H1 (cell line): ENCODE data around the gene LCOR. TPM values are rescaled to one million over a fixed set of nuclear protein-coding genes. Genes with fewer than 3 reads are reported as not detected.

Experiments
- CTCF ChIA-PET: fragments of 300-600 bp; sonication (Branson Sonifier 250); formaldehyde crosslinking; loops from one replicate; lab custom pipeline; 2021; ENCODE audit not compliant: partially characterized antibody; lab: Charles Lee
- POLR2A ChIA-PET: fragments of 300-600 bp; sonication (Branson Sonifier 250); formaldehyde crosslinking; loops from one replicate; lab custom pipeline; 2021; ENCODE audit warnings: inconsistent platforms; ENCODE audit not compliant: partially characterized antibody; lab: Charles Lee
- DNase-seq, 2 experiments: peaks; one replicate each; pipeline versions ENCODE4 v3.0.0 to v3.0.0-alpha.2; 2010 to 2022; ENCODE audit warnings: low spot score in 2 of 2, low read depth in 1 of 2, mixed read lengths in 1 of 2
- FAIRE-seq: peaks from 2 replicates; lab custom pipeline; 2011; peaks lifted over from hg19 to GRCh38; lab: Jason Lieb, UNC
- H2AFZ ChIP-seq: 2 replicates; pipeline ENCODE4 v1.8.1; 2012; ENCODE audit warnings: low read length, inconsistent platforms
- H2AK5ac ChIP-seq: 2 replicates; pipeline ENCODE4 v1.6.1; 2013; ENCODE audit warnings: low read depth, low read length
- H2BK120ac ChIP-seq: replicated peaks from 2 replicates; pipeline ENCODE3; 2013; ENCODE audit warnings: low read depth, low read length, inconsistent platforms
- H2BK12ac ChIP-seq: 2 replicates; pipeline ENCODE4 v1.6.1; 2013; ENCODE audit warnings: low read depth, low read length
- H2BK15ac ChIP-seq: 2 replicates; pipeline ENCODE4 v1.6.1; 2013; ENCODE audit warnings: low read length
- H2BK20ac ChIP-seq: 2 replicates; pipeline ENCODE4 v1.6.1; 2013; ENCODE audit warnings: low read length
- H2BK5ac ChIP-seq: 2 replicates; pipeline ENCODE4 v1.6.1; 2013; ENCODE audit warnings: low read depth, low read length
- H3K14ac ChIP-seq: 2 replicates; pipeline ENCODE4 v1.6.1; 2013; ENCODE audit warnings: inconsistent platforms; ENCODE audit not compliant: insufficient read length
- H3K18ac ChIP-seq: 2 replicates; pipeline ENCODE4 v1.6.1; 2013; ENCODE audit warnings: low read length; ENCODE audit errors: extremely low read depth
- H3K23ac ChIP-seq: 2 replicates; pipeline ENCODE4 v1.6.1; 2013; ENCODE audit warnings: inconsistent platforms; ENCODE audit not compliant: insufficient read length
- H3K23me2 ChIP-seq: 2 replicates; pipeline ENCODE4 v1.6.1; 2013; ENCODE audit warnings: low read depth, low read length
- H3K27ac ChIP-seq: 2 replicates; pipeline ENCODE4 v1.6.1; 2011; ENCODE audit warnings: low read depth, low read length, inconsistent platforms
- H3K27me3 ChIP-seq, 4 experiments: replicated peaks in 1 of 4; 1 replicate in 1 of 4; 2 replicates in 3 of 4; pipeline versions ENCODE4 v1.6.1 to v1.8.1; 2011 to 2013; ENCODE audit warnings: low read length in 3 of 4, mild to moderate bottlenecking in 3 of 4, inconsistent platforms in 2 of 4, mixed read lengths in 2 of 4, moderate library complexity in 1 of 4; ENCODE audit not compliant: control insufficient read depth in 3 of 4, insufficient read depth in 3 of 4; ENCODE audit errors: extremely low read depth in 1 of 4
- H3K36me3 ChIP-seq, 4 experiments: 2 replicates each; pipeline versions ENCODE4 v1.6.1 to v1.8.1; 2011 to 2013; ENCODE audit warnings: mild to moderate bottlenecking in 4 of 4, low read length in 3 of 4, moderate library complexity in 2 of 4, control low read depth in 1 of 4, inconsistent platforms in 1 of 4; ENCODE audit not compliant: insufficient read depth in 4 of 4, control insufficient read depth in 2 of 4
- H3K4ac ChIP-seq: replicated peaks from 2 replicates; pipeline ENCODE3; 2013; ENCODE audit warnings: low read length, low read depth, mixed read lengths, inconsistent platforms; ENCODE audit not compliant: insufficient read length
- H3K4me1 ChIP-seq, 4 experiments: replicated peaks in 1 of 4; 1 replicate in 1 of 4; 2 replicates in 3 of 4; pipeline versions ENCODE4 v1.6.1 to v1.8.1; 2011 to 2013; ENCODE audit warnings: low read length in 3 of 4, inconsistent platforms in 2 of 4, mixed read lengths in 1 of 4; ENCODE audit not compliant: insufficient read depth in 4 of 4, control insufficient read depth in 3 of 4
- H3K4me2 ChIP-seq, 2 experiments: 2 replicates each; pipeline versions ENCODE4 v1.6.1 to v1.8.1; 2011 to 2013; ENCODE audit warnings: low read depth in 2 of 2, low read length in 2 of 2, control low read depth in 1 of 2, inconsistent platforms in 1 of 2, mild to moderate bottlenecking in 1 of 2; ENCODE audit not compliant: insufficient read depth in 1 of 2
- H3K4me3 ChIP-seq, 4 experiments: fragments of 200-600, 300-600 bp in 1 of 4; sonication (generic), shearing (Covaris generic), sonication (Bioruptor Twin) in 1 of 4; 2 replicates each; pipeline versions ENCODE4 v1.5.1 to v1.8.1; 2011 to 2016; ENCODE audit warnings: low read length in 4 of 4, low read depth in 3 of 4, control low read depth in 2 of 4, inconsistent platforms in 2 of 4, mild to moderate bottlenecking in 2 of 4, mixed read lengths in 1 of 4, moderate library complexity in 1 of 4; ENCODE audit not compliant: insufficient read depth in 2 of 4; ENCODE audit errors: extremely low read depth in 1 of 4
- H3K56ac ChIP-seq: replicated peaks from 2 replicates; pipeline ENCODE3; 2013; ENCODE audit warnings: low read depth, mild to moderate bottlenecking, mixed read lengths, low read length, inconsistent platforms; ENCODE audit not compliant: insufficient read length
- H3K79me1 ChIP-seq: 2 replicates; pipeline ENCODE4 v1.6.1; 2013; ENCODE audit warnings: low read depth, low read length, control low read depth
- H3K79me2 ChIP-seq, 2 experiments: 2 replicates each; pipeline versions ENCODE4 v1.6.1 to v1.8.1; 2012 to 2013; ENCODE audit warnings: low read length in 2 of 2, mild to moderate bottlenecking in 2 of 2, inconsistent platforms in 1 of 2; ENCODE audit not compliant: insufficient read depth in 2 of 2, control insufficient read depth in 1 of 2
- H3K9ac ChIP-seq, 4 experiments: replicated peaks in 1 of 4; 1 replicate in 1 of 4; 2 replicates in 3 of 4; pipeline versions ENCODE4 v1.6.1 to v1.8.1; 2011 to 2013; ENCODE audit warnings: low read depth in 3 of 4, low read length in 3 of 4, control low read depth in 2 of 4, mild to moderate bottlenecking in 2 of 4, moderate library complexity in 2 of 4, inconsistent platforms in 1 of 4; ENCODE audit errors: extremely low read depth in 1 of 4
- H3K9me3 ChIP-seq, 2 experiments: 2 replicates each; pipeline versions ENCODE4 v1.6.1 to v1.8.1; 2012 to 2013; ENCODE audit warnings: mild to moderate bottlenecking in 2 of 2, moderate library complexity in 2 of 2, control low read depth in 1 of 2, inconsistent platforms in 1 of 2, low read depth in 1 of 2, low read length in 1 of 2, mixed read lengths in 1 of 2; ENCODE audit not compliant: insufficient read depth in 2 of 2
- H4K20me1 ChIP-seq, 2 experiments: replicated peaks in 1 of 2; 2 replicates each; pipeline versions ENCODE3 to v1.8.1; 2011 to 2013; ENCODE audit warnings: inconsistent platforms in 2 of 2, low read length in 2 of 2, mild to moderate bottlenecking in 1 of 2; ENCODE audit not compliant: insufficient read depth in 2 of 2, control insufficient read depth in 1 of 2
- H4K5ac ChIP-seq: 2 replicates; pipeline ENCODE4 v1.6.1; 2013; ENCODE audit warnings: low read length, low read depth, mixed read lengths, inconsistent platforms; ENCODE audit not compliant: insufficient read length
- H4K8ac ChIP-seq: 2 replicates; pipeline ENCODE4 v1.8.0; 2013; ENCODE audit warnings: mild to moderate bottlenecking, moderate library complexity, low read length, inconsistent platforms; ENCODE audit not compliant: insufficient read depth; ENCODE audit errors: extremely low read depth
- H4K91ac ChIP-seq: replicated peaks from 2 replicates; pipeline ENCODE3; 2013; ENCODE audit warnings: low read length, mixed read lengths, inconsistent platforms; ENCODE audit not compliant: insufficient read length
- BRCA1 ChIP-seq: IDR thresholded peaks from 2 replicates; pipeline ENCODE4 v1.6.1; 2012; ENCODE audit warnings: low read depth, low read length, improper control_type of control experiment
- CHD1 ChIP-seq: IDR thresholded peaks from 2 replicates; pipeline ENCODE4 v1.6.1; 2012; ENCODE audit warnings: low read depth, low read length, improper control_type of control experiment
- CTBP2 ChIP-seq: IDR thresholded peaks from 2 replicates; pipeline ENCODE4 v1.7.0; 2011; ENCODE audit warnings: borderline replicate concordance, mild to moderate bottlenecking, moderate library complexity, mixed read lengths, low read length; ENCODE audit not compliant: insufficient read depth, insufficient read length
- GTF2F1 ChIP-seq: IDR thresholded peaks from 2 replicates; pipeline ENCODE4 v1.6.1; 2012; ENCODE audit warnings: low read depth, low read length, improper control_type of control experiment, borderline replicate concordance
- HDAC6 ChIP-seq: IDR thresholded peaks from one replicate; pipeline ENCODE4 v1.7.1; 2012; ENCODE audit warnings: low read depth, mild to moderate bottlenecking, inconsistent platforms, low read length, moderate library complexity
- JUN ChIP-seq: IDR thresholded peaks from 2 replicates; pipeline ENCODE4 v1.6.1; 2011; ENCODE audit warnings: low read depth, mild to moderate bottlenecking, improper control_type of control experiment, low read length
- JUND ChIP-seq: IDR thresholded peaks from 2 replicates; pipeline ENCODE4 v1.6.1; 2011; ENCODE audit warnings: mild to moderate bottlenecking, improper control_type of control experiment, low read length
- POLR2A ChIP-seq, 2 experiments: IDR thresholded peaks; 1 replicate in 1 of 2; 2 replicates in 1 of 2; pipeline ENCODE4 v1.6.1; 2011; ENCODE audit warnings: low read depth in 2 of 2, low read length in 2 of 2, mild to moderate bottlenecking in 2 of 2; ENCODE audit errors: control extremely low read depth in 1 of 2
- SIN3A ChIP-seq, 2 experiments: IDR thresholded peaks in 1 of 2; conservative IDR thresholded peaks in 1 of 2; 2 replicates each; pipeline ENCODE4 v1.6.1; 2011 to 2012; ENCODE audit warnings: low read length in 2 of 2, improper control_type of control experiment in 1 of 2, low read depth in 1 of 2, mild to moderate bottlenecking in 1 of 2
- SIX5 ChIP-seq: IDR thresholded peaks from 2 replicates; pipeline ENCODE4 v1.6.1; 2011; ENCODE audit warnings: mild to moderate bottlenecking, low read depth, low read length
- WGBS, 2 experiments: shearing (Covaris generic) in 1 of 2; methylation state at CpG; one replicate each; pipeline versions ENCODE4 v1.1.6 to v1.1.7; 2013 to 2015; ENCODE audit warnings: low lambda C conversion rate in 2 of 2, mixed read lengths in 2 of 2, inconsistent platforms in 1 of 2, low coverage in 1 of 2, missing lambda C conversion rate in 1 of 2; ENCODE audit not compliant: insufficient replicate concordance in 2 of 2, insufficient coverage in 1 of 2, insufficient read length in 1 of 2; ENCODE audit errors: extremely low coverage in 1 of 2, missing lambda C conversion rate in 1 of 2; 5-methylcytosine and 5-hydroxymethylcytosine counted together
- polyA plus RNA-seq, 7 experiments: library from polyadenylated mRNA; depleted of rRNA in 3 of 7; stranded (reverse) in 5 of 7; unstranded in 2 of 7; fragments of >200 nt in 5 of 7; fragments of 200-250 nt in 2 of 7; gene quantifications; 1 replicate in 5 of 7; 2 replicates in 1 of 7; 4 replicates in 1 of 7; pipeline versions ENCODE4 v1.2.1 to v1.2.3, GENCODE V29; 2011 to 2013; ENCODE audit warnings: missing spikeins in 2 of 7, mixed read lengths in 2 of 7
- total RNA-seq: library from RNA; stranded (reverse); fragmentation: NEBNext Ultra II Directional; extraction: Animal tissue kit (Norgen Biotek cat#: 25700); gene quantifications from 2 replicates; pipeline ENCODE4 v1.2.1, GENCODE V29; 2021

LCOR gene
- total and polyA plus RNA-seq, 2 of the 8 experiments (the other 6 are each of a cell fraction or from before 2014, with no cell fraction given): 4.7 to 25.5 TPM

DNA sequence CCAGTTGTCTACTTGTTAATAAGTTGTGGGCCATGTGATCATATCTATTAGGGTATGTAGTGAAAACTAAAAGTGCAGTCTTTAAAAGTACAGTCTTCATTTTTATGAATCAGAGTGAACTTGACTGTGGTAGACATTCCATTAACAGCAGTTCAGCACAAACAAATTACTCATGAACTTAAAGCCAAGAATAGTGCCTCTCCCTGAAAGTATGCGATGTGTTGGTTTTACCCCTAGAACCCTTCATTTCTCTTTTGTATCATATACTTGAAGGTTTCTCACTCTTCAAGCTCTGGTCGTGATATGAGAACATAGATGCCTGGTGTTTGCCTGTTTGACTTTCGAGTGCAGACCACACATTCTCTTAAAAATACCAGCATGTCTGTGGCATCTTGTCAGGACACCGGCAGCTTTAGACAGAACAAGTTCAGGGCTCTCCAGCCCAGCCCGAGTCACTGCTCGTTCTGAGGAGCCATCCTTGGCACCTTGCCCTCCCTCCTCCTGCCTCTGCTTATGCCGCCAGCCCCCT, 159.3 kb downstream of the LCOR start:
- no peak overlapping the region for H2BK20ac ChIP-seq
- no peak overlapping the region for H3K27ac ChIP-seq
- H2AFZ ChIP-seq: no peak overlapping the region
- no peak overlapping the region for H3K56ac ChIP-seq
- no peak overlapping the region for H3K9ac ChIP-seq
- no peak overlapping the region for H2BK120ac ChIP-seq
- no peaks in the 10 kb centered on the region for H3K27me3 ChIP-seq
- no peak overlapping the region for H3K4ac ChIP-seq
- H3K9me3 ChIP-seq: no peaks in the 10 kb centered on the region
- no peak overlapping the region for H2BK5ac ChIP-seq
- TF ChIP-seq HDAC6: no peak
- TF ChIP-seq POLR2A (IDR thresholded peaks at IDR 0.05; ENCODE audit: control extremely low read depth in 1 of 2, low read depth in 2 of 2, low read length in 2 of 2): no peak
- TF ChIP-seq JUND: no peak
- TF ChIP-seq CTBP2: no peak
- no peak for TF ChIP-seq GTF2F1
- TF ChIP-seq CHD1: no peak
- no peak for TF ChIP-seq SIX5
- TF ChIP-seq SIN3A (conservative IDR thresholded peaks at IDR 0.05 in 1 of 2, IDR thresholded peaks at IDR 0.05 in 1 of 2; ENCODE audit: low read depth in 1 of 2, low read length in 2 of 2): no peak
- TF ChIP-seq BRCA1: no peak
- no peak for TF ChIP-seq JUN
- DNase-seq: no peak
- CTCF ChIA-PET: interaction anchor here (0.6 to 1.8 kb wide), 6 partner anchors 9 to 80 kb away, joined by 3 to 9 read pairs (median 4); no protein-coding TSS in a partner anchor
- H3K79me1 ChIP-seq: no peaks in the 10 kb centered on the region
- H2BK15ac ChIP-seq: no peak overlapping the region
- WGBS, 2 experiments: 89% methylated on average over 7 of the region's 7 CpGs; no CpG with 5 or more reads in 1 of the 2 experiments
- POLR2A ChIA-PET: no interaction called here
- no peak overlapping the region for H4K91ac ChIP-seq
- no peak overlapping the region for H4K8ac ChIP-seq
- no peak overlapping the region for H3K18ac ChIP-seq
- no peak overlapping the region for H2BK12ac ChIP-seq
- no peak overlapping the region for H3K14ac ChIP-seq
- H3K23me2 ChIP-seq: no peaks in the 10 kb centered on the region
- no peak overlapping the region for H2AK5ac ChIP-seq
- no peak overlapping the region for H4K5ac ChIP-seq
- H3K4me2 ChIP-seq: no peak overlapping the region
- no peaks in the 10 kb centered on the region for H4K20me1 ChIP-seq
- H3K79me2 ChIP-seq: no peaks in the 10 kb centered on the region
- no peak overlapping the region for H3K23ac ChIP-seq
- no peak for FAIRE-seq
- no peaks in the 10 kb centered on the region for H3K36me3 ChIP-seq
- no peak overlapping the region for H3K4me3 ChIP-seq
- H3K4me1 ChIP-seq: peaks cover 0 to 3% (median 1%) of the 10 kb centered on the region in 4 experiments; a peak in 2 of 7 replicates
